Peyer's patch (tissue), 4 donors: ENCODE measurements around the gene USH2A.

Experiments
- CTCF ChIP-seq, 6 experiments: fragments of 450-650 bp in 4 of 6; fragments of 200-600 bp in 2 of 6; sonication (generic) in 1 of 6; IDR thresholded peaks; one replicate each; pipeline ENCODE4 v1.5.1; 2017 to 2019; ENCODE audit warnings: antibody characterized with exemption in 6 of 6, mild to moderate bottlenecking in 3 of 6, moderate library complexity in 1 of 6
- POLR2A ChIP-seq, 2 donors: fragments of 450-650 bp; IDR thresholded peaks; one replicate each; pipeline ENCODE4 v1.5.1; 2017; ENCODE audit warnings: antibody characterized with exemption in 2 of 2, mild to moderate bottlenecking in 2 of 2, moderate library complexity in 2 of 2

GRCh38 chr1:215842905-215843304, 580.3 kb downstream of the USH2A start:
- TF ChIP-seq CTCF (IDR thresholded peaks at IDR 0.05) (no peak), POLR2A (IDR thresholded peaks at IDR 0.05) (no peak)
